ENCODE measurements around the gene SLC2A6.

Gene SLC2A6

DNA sequence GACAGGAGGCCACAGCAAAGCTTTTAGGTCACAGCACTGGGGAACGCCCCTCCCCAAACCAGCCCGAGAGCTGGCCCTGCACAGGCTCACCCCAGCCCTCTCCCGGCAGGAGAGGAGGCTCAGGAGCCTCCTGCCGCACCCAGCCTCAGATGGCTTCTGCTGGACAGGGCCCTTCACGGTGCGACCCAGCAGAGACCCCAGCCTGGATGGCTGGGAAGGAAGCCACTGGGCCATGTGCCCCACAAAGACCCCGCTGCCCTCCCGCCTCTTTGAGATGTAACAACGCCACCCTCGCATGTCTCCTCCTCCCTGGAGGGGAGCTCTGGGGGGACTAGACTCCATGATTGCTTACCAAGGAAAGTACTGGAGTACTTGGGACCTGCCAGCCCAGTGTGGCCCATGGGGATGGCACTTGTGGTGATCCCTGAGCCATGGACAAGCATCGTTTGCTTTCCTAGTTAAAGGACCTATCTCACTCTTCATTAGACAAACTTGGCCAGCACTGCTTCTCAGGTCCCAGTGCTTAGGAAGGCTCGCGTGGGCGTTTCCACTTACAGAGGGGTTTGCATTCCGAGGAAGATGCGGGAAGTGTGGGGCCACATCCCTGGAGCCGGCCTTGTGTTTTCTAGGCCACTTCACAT, 36.8 kb upstream of the SLC2A6 start:
- no peak for DNase-seq (ENCODE audit: low read depth)

DNA sequence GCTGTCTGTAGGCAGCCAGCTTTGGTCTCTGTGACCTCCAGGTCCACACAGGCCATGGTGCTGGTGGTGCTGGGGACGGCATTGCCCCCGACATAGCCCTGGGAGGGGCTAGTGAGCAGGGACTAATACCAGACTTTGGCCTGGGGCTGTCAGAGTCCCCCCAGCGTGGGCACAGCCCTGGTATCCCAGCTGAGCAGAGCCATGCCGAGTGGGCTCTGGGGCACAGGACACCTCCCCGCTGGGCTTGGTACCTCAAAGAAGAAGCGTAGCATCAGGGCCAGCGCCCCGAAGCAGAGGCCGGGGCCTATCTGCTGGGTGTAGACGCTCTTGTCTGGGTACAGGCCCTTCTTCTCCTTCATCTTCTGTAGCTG, 36.3 kb upstream of the SLC2A6 start:
- DNase-seq (ENCODE audit: low read depth): no peak

DNA sequence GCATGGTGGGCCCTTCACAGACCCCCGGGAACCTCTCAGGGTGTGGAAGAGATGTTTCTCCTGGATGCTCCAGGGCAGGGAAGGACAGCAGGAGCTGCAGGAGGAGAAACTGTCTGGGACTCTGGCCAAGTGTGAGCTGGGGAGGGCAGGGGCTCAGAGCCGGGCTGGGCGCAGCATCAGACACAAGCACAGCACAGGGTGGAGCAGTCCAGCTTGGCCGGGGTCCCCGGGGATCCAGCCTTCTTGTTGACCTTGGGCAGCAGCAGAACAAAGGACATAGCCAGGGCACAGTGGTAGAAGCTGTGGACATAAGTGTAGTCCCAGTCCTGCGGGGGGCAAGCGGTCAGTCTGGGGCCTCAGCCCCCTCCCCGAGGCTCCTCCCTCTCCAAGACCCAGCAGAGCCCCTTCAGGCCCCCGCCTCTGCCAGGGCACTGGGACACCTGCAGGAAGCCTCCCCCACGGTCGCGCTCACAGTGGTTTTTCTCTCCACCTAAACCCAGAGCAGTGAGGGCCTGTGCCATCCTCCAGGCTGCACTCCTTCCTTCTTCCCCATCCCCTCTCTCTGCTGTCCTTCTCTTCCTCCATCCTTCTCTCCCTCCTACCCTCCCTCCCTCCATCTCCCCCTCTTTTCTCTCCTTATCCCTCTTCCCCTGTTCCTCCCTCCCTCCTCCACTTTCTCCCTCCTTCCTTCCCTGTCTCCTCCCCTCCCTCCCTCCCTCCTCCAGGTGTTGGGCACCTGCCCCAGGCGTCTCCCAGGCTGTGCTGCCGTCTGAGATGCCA, 35.8 kb upstream of the SLC2A6 start:
- no peak for DNase-seq (ENCODE audit: low read depth)

DNA sequence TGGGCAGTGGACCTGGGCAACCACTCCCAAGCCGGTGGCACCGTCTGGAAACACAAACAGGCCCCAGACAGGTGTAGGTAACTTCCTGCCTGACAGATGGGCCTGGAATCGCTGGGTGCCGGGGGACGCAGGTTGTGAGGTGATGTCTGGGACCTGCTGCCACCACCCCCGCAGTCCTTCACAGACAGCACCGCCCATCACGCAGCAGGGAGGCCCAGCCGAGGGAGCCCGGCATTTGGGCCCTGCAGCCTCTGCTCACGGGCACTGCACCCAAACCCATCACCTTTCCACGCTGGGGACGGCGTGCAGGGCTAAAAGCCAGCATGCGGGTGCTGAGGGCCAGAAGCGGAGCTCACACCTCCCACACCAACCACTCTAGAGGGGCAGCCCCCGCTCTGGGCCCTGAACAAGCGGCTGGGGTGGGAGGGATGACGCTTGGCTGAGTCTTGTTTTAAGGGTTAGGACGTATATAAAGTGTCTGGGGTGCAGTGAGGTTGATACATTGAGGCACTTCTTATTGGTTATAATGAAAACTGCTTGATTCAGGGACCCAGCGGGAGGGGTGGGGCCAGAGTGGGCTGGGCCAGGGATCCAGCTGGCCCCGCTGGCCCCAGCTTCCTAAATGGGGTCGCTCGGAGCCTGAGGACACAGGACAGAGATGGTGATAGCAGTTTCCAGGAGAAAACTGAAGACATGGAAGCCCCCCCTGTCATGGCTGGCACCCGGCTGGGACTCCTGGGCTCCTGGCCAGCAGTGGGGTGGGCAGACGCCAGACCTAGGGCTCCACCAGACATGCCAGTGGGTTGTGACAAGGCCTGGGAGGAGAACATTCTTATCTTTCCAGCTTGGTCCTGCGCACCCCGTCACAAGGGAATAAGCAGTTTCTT, 34.6 kb upstream of the SLC2A6 start:
- DNase-seq (ENCODE audit: low read depth): no peak

DNA sequence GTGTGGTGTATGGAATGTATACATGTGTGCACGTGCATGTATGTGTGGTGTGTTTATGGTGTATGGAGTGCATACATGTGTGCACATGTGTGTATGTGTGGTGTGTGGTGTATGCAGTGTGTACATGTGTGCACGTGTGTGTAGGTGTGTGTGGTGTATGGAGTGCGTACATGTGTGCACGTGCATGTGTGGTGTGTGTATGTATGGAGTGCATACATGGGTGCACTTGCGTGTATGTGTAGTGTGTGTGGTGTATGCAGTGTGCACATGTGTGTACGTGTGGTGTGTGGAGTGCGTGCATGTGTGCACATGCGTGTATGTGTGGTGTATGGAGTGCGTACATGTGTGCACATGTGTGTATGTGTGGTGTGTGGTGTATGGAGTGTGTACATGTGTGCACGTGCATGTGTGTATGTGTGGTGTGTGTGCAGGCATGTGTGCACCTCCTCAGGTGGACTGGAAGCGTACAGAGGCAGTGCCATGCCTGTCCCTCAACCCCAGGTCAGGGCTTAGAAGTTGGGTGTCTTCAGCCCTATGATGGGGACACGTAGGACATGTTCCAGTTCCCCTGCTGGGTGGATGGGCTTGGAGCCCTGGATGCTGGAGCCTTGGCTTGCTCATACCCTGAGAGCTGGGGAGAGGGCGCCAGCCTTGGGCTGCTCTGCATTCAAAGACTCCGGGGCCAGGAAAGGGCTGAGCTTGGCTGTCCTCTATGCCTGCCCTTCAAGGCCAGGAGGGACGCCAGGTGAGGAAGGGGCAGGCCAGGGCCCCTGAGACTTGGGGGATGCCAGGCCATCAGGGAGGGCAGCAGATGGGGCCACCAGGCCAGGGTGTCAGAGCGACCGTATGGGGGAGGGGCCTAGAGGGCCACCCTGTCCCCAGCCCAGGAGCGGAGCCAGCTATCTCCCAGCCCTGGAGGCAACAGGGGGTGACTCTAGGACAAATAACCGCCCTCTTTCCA, 33.6 kb upstream of the SLC2A6 start:
- DNase-seq (ENCODE audit: low read depth): no peak

DNA sequence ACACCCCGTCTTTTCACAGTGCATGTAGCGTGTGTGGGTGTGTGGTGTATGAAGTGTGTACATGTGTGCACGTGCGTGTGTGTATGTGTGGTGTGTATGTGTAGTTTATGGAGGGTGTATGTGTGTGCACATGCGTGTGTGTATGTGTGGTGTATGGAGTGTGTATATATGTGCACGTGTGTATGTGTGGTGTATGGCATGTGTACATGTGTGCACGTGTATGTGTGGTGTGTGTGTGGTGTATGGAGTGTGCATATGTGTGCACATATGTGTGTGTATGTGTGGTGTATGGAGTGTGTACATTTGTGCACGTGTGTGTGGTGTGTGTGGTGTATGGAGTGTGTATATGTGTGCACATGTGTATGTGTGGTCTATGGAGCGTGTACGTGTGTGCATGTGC, 32.7 kb upstream of the SLC2A6 start:
- DNase-seq (ENCODE audit: low read depth): no peak

DNA sequence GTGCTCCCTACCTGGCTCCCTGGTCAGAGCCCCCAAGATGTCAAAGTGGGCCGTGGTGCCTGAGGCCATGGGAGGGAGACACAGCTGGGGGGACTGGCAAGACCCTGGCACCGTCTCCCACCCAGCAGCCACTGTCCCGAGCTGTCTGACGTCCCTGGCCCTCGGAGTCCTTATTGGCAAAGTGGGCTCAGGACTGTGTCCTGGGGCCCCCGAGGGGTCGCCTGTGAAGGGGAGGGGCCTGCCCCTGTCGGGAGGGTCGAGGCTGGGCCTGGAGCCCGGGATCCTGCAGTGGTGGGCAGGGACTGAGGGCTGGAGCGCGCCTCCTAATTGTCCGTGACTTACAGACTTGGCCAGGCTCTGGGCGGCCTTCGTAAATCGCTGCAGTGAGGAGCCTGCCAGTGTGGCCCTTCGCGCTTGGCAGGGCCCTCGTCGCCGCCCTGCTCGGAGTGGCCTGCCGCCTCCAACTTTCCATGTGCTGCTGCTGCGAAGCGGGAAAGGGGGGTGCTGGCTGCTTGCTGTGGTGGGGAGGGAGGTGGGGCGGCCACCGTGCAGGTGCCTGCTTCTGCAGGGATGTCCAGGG, 32.1 kb upstream of the SLC2A6 start:
- no peak for DNase-seq (ENCODE audit: low read depth)

DNA sequence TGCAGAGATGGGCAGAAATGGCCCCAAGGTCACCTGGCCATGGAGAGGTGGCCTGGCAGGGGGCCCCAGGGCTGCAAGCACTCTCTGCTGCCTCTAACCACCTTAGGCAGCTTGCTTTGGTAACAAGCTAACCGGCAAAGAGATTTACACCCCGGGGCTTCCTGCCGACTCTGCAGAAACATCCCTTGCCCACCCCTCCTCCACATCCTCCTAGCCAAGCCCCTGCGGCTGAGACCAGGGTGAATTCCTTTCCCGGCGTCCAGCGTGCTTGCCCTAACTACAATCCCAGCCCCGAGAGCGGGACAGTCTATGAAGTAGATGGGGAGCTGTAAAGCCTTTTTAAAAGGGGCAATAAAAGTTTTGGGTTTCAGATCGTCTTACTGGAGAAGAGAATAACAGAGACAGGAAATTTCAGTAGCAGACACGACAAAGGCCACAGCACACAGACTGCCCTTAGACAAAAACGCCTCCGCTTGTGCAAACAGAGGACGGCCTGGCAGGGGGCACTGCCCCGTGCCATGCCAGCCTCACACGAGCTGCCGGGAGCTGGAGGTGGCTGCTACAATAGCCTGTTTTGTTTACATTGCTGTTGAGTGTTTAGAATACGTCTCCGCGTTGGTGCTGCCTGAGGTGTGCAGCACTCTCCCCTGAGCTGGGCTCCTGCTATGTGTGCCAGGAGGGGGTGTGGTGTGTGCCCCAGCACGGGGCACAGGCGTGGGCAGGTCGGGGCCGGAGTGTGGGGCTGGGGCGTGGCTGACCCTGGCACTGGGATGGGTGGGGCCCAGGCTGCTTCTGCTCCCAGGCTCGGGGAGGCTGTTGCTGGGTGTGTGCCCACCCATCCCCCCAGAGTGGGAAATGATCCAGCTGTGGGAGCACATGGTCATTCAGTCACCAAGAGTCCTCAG, 30.5 kb upstream of the SLC2A6 start:
- DNase-seq (ENCODE audit: low read depth): no peak

DNA sequence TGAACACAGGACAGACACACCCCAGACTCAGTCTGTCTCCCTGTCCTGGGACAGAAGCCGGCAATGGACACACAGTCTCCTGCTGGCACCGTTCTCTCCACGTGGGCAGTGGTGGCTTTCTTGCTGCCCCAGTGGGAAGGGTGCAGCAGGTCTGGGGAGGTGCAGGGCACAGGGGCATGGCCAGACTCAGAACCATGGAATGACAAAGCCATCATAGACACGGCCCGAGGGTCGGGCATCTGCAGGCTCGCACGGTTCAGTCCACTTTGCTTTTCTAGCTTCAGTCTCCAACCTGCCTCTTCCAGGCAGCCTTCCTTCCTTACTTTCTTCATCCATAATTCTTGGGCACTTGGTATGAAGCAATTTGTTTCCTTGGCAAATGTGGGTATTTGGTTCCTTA, 29.1 kb upstream of the SLC2A6 start:
- DNase-seq (ENCODE audit: low read depth): no peak

DNA sequence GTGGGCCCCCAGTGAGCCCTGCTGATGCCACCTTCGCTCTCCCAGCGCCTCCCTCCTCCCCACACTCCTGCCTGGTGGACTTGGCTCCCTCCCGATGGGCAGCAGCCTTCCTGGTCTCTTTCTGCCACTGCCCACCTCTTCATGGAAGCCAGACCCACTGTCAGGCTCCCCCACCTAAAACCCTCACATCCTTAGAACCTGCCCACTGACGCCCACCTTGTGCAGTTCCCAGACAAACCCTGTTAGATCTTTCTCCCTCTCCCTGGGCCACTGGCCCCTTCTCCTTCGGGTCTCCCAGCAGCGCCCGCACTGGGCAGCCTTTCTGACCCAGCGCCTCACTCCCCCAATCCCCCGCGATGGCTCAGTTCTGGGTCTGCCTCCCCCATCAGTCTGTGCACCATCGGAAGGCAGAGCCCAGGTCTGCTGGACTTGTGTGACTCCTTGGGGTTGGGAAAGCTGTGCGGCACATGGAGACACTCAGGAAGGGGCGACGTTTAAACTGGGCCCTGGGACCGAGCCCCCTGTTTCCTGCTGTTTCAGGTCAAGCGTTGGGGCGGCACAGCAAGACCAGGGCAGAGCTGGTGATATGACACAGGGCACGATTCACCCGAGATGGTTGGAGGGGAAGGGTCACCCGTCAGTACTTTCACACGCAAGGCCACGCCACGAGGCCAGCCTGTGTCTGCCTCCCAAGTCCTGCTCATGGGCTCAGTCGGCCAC, 28.5 kb upstream of the SLC2A6 start:
- DNase-seq (ENCODE audit: low read depth): no peak

DNA sequence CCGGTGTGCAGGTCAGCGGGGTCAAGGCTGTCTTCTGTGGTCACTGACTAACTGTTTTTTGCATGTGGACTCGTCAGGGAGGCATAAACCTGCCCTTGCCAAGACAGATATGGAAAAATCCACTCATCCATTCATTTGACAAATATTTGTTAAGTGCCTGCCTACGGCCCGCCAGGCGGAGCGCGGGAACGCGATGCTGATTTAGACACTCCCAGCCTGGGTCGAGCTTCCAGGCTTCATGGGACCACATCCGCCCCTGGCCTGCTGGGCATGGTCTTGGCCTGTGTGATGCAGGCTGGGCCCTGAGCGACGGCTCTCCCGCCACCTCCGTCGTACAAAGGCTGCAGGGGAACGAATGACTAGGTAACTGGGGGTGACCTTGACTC, 27.7 kb upstream of the SLC2A6 start:
- DNase-seq (ENCODE audit: low read depth): no peak

DNA sequence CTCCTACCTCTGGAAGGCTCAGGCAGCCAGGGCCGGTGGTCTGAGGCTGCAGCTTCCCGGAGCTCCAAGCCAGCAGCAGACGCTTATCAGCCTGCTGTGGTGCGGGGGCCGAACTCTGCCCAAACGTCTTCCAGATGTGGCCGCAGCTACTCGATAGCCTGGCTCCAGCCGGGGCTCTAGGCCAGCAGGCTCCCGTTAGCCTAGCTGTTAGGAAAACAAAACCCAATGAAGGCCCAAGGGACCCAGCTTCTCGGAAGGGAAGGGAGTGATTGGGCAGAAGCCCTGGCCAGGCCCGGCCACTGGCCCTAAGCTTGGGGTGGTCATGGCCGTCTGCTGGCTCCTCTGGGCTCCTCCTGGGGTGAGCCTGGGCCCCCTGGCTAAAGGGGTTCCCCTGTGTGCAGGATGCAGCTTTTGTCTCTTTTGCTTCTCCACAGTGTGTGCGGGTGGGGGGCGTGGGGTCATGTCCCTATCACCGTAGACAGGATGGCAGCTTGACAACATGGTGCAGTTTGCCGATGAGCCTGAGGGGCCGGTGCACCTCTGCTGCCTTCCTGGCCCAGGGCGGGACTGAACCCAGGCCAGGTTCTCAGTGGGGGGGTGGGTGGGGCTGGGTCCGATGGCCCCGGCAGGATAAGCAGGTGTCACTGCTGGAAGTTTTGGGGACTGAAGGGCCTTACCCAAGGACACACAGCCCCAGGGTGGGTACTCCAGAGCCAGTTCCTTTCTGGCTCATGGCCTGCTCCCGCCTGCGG, 27.2 kb upstream of the SLC2A6 start:
- no peak for DNase-seq (ENCODE audit: low read depth)

DNA sequence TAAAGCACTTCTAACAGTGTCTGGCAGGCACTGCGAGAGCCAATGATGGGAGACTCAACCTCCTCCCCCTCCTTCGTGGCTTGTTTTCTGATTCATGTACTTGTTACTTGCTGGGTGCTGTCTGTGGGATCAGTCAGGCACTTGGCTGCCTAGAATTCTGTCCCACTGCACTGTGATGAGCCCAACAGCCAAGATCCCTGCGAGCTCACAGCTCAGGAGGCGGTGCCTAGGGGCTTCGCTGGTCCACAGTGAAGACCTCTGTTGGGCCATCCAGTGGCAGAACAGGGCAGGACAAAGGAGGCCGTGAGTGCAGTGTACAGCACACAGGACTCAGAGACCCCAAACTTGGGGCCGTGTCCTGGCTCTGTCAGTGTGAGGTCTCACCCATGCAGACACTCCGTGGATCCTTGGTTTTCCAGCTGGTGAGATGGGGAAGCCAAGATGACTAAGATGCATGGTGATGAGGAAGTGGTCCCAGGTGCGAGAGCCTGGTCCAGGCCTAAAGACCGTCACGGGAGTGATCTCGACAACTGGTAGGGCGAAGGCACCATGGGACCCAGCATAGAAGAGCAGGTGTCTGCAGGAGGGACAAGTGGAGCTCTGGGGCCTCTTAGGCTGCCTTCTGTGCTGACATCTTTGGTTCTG, 26.4 kb upstream of the SLC2A6 start:
- no peak for DNase-seq (ENCODE audit: low read depth)

DNA sequence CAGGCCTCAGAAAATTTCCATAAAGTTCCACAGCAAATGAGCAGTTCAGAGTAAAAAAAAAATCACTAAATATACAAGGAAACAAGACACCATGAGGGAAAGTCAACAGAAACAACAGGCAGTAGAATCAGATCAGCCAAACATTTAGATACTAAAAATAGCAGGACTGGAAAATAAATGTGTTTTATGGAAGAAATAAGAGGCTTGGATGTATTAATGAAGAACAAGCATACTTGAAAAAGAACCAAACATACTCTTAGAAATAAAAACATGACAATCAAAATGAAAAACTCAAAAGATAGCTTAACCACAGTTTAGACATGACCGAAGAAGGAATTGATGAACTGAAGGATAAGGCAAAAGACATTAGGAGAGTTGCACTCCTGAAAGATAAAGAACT, 23.2 kb upstream of the SLC2A6 start:
- DNase-seq (ENCODE audit: low read depth): no peak

DNA sequence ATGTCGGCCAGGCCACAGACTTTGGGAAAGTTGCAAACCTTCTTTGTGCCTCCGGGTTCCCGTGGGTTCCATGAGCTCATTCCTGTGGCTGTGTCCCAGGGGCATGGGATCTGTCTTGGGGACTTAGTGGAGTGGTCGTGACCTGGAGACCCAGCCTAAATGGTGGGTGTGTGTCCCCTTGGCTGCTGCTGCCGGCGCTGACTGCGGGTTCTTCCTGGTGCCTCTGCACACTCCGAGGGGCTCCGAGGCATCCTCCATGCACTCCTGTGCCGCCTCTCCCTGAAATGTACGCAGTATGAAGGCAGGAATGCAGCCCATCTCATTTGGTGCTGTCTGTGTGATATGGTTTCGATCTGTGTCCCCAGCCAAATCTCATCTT, 21.0 kb upstream of the SLC2A6 start:
- no peak for DNase-seq (ENCODE audit: low read depth)

DNA sequence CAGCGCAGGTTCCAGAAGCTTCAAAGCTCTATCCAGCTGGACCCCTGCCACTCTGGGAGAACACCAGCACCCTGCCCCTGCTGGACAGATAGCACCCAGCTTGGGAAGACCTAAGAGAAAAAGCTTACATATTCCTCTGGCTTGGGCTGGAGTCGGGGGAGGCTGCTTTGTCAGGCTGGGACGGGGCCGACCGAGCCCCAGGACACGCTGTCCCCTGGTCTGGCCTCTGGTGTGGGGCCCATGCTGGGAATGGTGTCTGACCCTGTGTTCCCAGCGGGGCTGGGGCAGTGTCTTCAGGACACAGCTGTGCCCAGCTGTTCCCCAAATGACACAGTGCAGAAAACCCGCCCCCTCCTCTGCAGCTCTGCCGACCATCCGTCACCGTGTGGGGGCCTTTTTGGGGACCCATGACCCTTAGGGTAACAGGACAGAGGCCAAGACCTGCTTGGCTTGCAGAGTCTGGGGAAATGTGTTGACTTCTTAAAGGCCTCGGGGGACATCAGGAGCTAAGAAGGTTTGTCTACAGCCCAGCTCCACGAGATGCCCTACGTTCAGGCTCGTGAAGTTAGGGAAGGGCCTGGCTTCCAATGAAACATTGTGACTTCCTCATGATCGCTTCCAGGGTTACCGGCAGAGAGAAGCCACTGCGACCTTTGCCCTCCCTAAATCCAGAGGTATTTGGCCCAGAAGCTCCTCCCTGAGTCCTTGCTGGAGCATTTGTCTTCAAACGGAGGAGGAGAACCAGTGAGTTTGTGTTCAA, 20.4 kb upstream of the SLC2A6 start:
- no peak for DNase-seq (ENCODE audit: low read depth)

Measured in activated T-helper 9 cell treated with anti-CD3 and anti-CD28 coated beads, Interleukin-2, amount 50 U/mL, for 16 hours (primary cell).